ENCODE results near the gene ABHD15.

Gene ABHD15

GRCh38 chr17:29586676-29587469 lies 20.0 kb upstream of the ABHD15 start:
- Histone ChIP-seq H3K4me3 (ENCODE audit: low read length) (peak overlapping the region; percentile 92; the same call in 1 of the 2 replicates), H3K27ac (ENCODE audit: low read depth, low read length) (no peak overlapping the region), H3K79me2 (ENCODE audit: control insufficient read depth, low read length) (peaks cover 73% of the 10 kb centered on the region), H4K20me1 (ENCODE audit: control insufficient read depth, insufficient read depth, low read depth, low read length) (peaks cover 20% of the 10 kb centered on the region), H3K27me3 (ENCODE audit: control insufficient read depth, low read length) (no peaks in the 10 kb centered on the region), H3K9me2 (replicated peaks; ENCODE audit: control insufficient read depth, low read length) (no peaks in the 10 kb centered on the region), H3K4me2 (ENCODE audit: low read length) (peak overlapping the region; percentile 83), H3K36me3 (ENCODE audit: control insufficient read depth, low read length) (peaks cover 27% of the 10 kb centered on the region), H3K4me1 (ENCODE audit: control insufficient read depth, low read length) (peaks cover 67% of the 10 kb centered on the region), H3F3A (ENCODE audit: control insufficient read depth, insufficient read depth) (peaks cover 7% of the 10 kb centered on the region), H3K9me3 (ENCODE audit: control insufficient read depth, insufficient read depth, low read length) (no peaks in the 10 kb centered on the region)
- TF ChIP-seq CTCF (IDR thresholded peaks at IDR 0.05; ENCODE audit: low read depth, low read length, poor library complexity, severe bottlenecking) (no peak), EZH2phosphoT487 (IDR thresholded peaks at IDR 0.05; ENCODE audit: borderline replicate concordance, low read length) (no peak)

GRCh38 chr17:29585080-29585751 lies 18.4 kb upstream of the ABHD15 start:
- Histone ChIP-seq H4K20me1 (ENCODE audit: control insufficient read depth, insufficient read depth, low read depth, low read length) (peaks cover 20% of the 10 kb centered on the region), H3F3A (ENCODE audit: control insufficient read depth, insufficient read depth) (no peaks in the 10 kb centered on the region), H3K27me3 (ENCODE audit: control insufficient read depth, low read length) (no peaks in the 10 kb centered on the region), H3K4me1 (ENCODE audit: control insufficient read depth, low read length) (peaks cover 62% of the 10 kb centered on the region), H3K79me2 (ENCODE audit: control insufficient read depth, low read length) (peaks cover 71% of the 10 kb centered on the region), H3K4me3 (ENCODE audit: low read length) (peak overlapping the region; percentile 60), H3K4me2 (ENCODE audit: low read length) (peak overlapping the region; percentile 79), H3K9me3 (ENCODE audit: control insufficient read depth, insufficient read depth, low read length) (no peaks in the 10 kb centered on the region), H3K27ac (ENCODE audit: low read depth, low read length) (peak overlapping the region; percentile 49), H3K9me2 (replicated peaks; ENCODE audit: control insufficient read depth, low read length) (no peaks in the 10 kb centered on the region), H3K36me3 (ENCODE audit: control insufficient read depth, low read length) (peaks cover 41% of the 10 kb centered on the region)
- TF ChIP-seq EZH2phosphoT487 (IDR thresholded peaks at IDR 0.05; ENCODE audit: borderline replicate concordance, low read length) (no peak), CTCF (IDR thresholded peaks at IDR 0.05; ENCODE audit: low read depth, low read length, poor library complexity, severe bottlenecking) (peak; percentile 64)

DNA sequence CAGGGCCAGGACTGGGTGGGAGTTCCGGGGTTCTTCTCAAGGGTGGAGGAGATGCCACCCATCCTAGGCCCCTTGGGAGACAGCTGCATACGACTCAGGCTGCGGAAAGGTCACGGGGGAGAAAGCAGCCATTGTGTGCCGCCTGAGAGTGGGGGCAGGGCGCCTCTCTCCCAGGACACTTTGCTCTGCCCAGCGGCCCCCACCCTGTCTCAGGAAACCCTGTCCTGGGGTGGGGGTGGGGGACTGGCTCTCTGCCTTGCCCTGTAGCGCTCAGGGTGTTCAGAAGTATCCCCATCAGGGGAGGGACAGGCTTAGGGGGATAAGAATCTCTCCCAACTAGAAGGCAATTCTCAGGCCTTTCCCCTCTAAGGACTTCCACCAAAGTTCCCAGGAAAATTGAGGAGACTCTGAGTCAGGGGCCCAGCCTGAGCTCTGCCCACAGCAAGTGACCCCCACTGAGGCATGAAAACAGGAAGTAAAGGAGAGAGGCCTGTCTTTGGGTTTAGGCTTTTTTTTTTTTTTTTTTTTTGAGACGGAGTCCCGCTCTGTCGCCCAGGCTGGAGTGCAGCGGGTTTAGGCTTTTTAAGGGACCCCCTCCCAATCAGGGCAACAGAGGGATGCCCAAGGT lies 17.7 kb upstream of the ABHD15 start:
- Histone ChIP-seq H3F3A (ENCODE audit: control insufficient read depth, insufficient read depth) (no peaks in the 10 kb centered on the region), H3K36me3 (ENCODE audit: control insufficient read depth, low read length) (peaks cover 48% of the 10 kb centered on the region), H3K4me3 (ENCODE audit: low read length) (peak overlapping the region; percentile 60), H3K27me3 (ENCODE audit: control insufficient read depth, low read length) (no peaks in the 10 kb centered on the region), H3K79me2 (ENCODE audit: control insufficient read depth, low read length) (peaks cover 65% of the 10 kb centered on the region), H3K9me3 (ENCODE audit: control insufficient read depth, insufficient read depth, low read length) (no peaks in the 10 kb centered on the region), H3K9me2 (replicated peaks; ENCODE audit: control insufficient read depth, low read length) (no peaks in the 10 kb centered on the region), H3K4me1 (ENCODE audit: control insufficient read depth, low read length) (peaks cover 58% of the 10 kb centered on the region), H3K4me2 (ENCODE audit: low read length) (peak overlapping the region; percentile 79), H4K20me1 (ENCODE audit: control insufficient read depth, insufficient read depth, low read depth, low read length) (peaks cover 20% of the 10 kb centered on the region), H3K27ac (ENCODE audit: low read depth, low read length) (peak overlapping the region; percentile 49)
- TF ChIP-seq CTCF (IDR thresholded peaks at IDR 0.05; ENCODE audit: low read depth, low read length, poor library complexity, severe bottlenecking) = no peak
- TF ChIP-seq EZH2phosphoT487 (IDR thresholded peaks at IDR 0.05; ENCODE audit: borderline replicate concordance, low read length) = no peak

All from DOHH2 (cell line).